Activated T-cell treated with anti-CD3 and anti-CD28 coated beads for 1 hour (primary cell): ENCODE data around the gene OR6C2.
"Not testable (repeated sequence)": the region's sequence is repeated elsewhere in the genome, so short reads cannot be mapped to it uniquely, and the experiment has no call there.

Source experiments
- DNase-seq: peaks from one replicate; pipeline ENCODE4 v3.0.0-alpha.2; 2020; ENCODE audit warnings: low read depth

The OR6C2 gene

DNA sequence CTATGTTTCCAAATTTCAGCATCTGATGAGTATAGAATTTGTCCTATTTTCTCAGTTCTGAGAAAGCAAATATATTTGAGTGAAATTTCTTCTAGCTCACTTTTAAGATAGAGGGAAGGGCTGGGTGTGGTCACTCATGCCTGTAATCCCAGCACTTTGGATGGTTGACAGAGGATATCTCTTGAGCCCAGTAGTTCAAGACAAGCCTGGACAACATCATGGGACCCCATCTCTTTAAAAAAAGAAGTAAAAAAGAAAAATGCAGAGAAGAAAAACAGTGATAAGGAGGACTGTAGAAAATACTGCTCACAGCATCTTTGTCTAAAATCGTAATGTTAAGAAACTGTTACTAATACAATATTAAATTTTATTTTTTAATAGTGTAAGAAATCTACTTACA is 28.4 kb downstream of the OR6C2 start:
- no peak for DNase-seq

DNA sequence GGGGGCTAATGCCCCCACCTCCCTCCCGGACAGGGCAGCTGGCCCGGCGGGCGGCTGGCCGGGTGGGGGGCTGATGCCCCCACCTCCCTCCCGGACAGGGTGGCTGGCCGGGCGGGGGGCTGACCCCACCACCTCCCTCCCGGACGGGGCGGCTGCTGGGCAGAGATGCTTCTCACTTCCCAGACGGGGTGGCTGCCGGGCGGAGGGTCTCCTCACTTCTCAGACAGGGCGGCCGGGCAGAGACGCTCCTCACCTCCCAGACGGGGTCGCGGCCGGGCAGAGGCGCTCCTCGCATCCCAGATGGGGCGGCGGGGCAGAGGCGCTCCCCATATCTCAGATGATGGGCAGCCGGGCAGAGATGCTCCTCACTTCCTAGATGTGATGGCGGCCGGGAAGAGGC is 35.3 kb downstream of the OR6C2 start:
- not testable (repeated sequence) for DNase-seq

DNA sequence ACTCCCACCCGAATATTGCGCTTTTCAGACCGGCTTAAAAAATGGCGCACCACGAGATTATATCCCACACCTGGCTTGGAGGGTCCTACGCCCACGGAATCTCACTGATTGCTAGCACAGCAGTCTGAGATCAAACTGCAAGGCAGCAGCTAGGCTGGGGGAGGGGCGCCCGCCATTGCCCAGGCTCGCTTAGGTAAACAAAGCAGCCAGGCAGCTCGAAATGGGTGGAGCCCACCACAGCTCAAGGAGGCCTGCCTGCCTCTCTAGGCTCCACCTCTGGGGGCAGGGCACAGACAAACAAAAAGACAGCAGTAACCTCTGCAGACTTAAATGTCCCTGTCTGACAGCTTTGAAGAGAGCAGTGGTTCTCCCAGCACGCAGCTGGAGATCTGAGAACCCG is 40.4 kb downstream of the OR6C2 start:
- DNase-seq: not testable (repeated sequence)

DNA sequence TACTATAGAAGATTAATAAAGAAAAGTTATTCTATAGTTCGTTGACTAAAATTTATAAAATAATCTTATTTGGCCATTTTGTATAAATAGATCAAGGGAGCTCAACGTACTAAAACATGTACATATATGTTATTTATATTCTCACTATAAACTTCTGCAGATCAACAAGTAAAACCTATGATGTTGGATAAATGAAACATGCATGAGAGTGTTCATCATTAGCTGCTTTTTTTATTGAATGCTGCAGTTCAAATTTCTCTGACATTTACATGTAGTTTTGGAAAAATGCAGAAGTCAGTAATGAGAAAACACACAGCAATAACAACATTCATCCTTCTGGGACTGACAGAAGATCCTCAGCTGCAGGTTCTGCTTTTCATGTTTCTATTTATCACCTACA is 48.2 kb downstream of the OR6C2 start, which contains the start of gene OR6C68:
Gene OR6C68, plus strand, starts transcription at position 301 of the 400 bp plus-strand sequence. Its CDS starts 0 bp downstream, at position 301.
- DNase-seq: no peak

DNA sequence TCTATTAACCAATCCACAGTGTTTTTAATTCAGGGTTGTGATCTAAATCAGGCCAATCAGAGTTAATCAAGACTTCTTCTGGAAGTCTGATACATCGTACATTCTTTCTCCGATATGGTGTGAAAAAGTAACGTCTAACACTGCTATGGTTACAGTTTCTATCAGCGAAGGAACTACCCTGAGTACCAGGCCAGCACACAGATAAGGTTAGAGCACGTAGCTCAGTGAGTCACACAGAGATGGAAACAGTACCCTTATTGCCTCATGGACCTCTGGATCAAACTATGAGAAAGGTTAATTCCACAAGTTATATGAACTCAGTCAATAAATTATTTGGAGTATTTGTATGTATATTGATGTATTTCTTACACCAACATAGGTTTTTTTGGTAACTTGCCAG is 51.6 kb downstream of the OR6C2 start:
- DNase-seq: no peak

DNA sequence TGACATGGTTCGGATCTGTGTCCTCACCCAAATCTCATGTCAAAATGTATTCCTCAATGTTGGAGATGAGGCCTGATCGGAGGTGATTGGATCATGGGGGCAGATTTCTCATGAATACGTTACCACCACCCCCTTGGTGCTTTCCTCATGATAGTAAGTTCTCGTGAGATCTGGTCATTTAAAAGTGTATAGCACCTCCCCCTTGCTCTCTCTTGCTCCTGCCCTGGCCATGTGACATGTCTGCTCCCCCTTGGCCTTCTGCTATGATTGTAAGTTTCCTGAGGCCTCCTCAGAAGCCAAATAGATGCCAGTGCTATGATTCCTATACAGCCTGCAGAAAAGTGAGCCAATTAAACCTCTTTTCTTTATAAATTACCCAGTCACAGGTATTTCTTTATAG is 55.4 kb downstream of the OR6C2 start:
- DNase-seq: no peak

DNA sequence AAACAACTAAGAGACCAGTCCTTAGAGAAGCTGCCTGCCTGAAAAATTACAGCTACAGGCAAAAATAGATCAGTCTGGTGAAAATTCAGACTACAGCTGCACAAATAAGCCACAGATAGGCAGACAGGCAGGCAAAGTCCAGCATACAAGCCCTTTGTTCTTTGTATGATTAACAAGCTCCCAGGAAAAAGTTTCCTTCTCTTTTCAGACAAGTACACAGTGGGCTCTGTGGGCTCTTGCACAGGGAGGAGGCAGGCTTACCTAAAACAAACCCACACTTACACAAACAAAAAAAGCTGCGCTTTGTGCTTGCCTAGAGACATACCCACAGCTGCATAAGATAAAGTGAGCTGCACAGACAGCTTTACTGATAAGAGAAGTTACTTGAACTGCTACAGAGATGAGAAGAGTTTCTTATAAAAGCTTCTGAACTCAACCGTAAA is 56.0 kb downstream of the OR6C2 start:
- DNase-seq: no peak

DNA sequence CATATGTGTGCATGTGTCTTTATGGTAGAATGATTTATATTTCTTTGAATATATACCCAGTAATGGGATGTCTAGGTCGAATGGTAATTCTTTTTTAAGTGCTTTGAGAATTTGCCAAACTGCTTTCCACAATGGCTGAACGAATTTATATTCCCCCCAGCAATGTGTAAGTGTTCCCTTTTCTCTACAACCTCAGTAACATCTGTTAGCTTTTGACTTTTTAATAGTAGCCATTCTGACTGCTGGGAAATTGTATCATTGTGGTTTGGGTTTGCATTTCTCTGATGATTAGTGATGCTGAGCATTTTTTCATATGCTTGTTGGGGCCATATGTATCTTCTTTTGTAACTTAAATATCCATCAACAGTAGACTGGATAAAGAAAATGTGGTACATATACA is 57.7 kb downstream of the OR6C2 start:
- DNase-seq: no peak
